B cell (primary cell): ENCODE data around the gene CAPN3. TPM values are rescaled to one million over a fixed set of nuclear protein-coding genes. Genes with fewer than 3 reads are reported as not detected.

Experiments used
- ATAC-seq: fragments of 200-7000 bp; cut with Tn5 transposase; one replicate; pipeline ENCODE4 v1.10.0; 2021; ENCODE audit warnings: low read depth, mild to moderate bottlenecking, moderate number of reproducible peaks, moderate library complexity
- CTCF ChIA-PET: fragments of 350-600 bp; sonication (Branson Sonifier 250); formaldehyde crosslinking; loops from one replicate; lab custom pipeline; 2021; ENCODE audit warnings: antibody characterized with exemption, inconsistent platforms; lab: Charles Lee
- POLR2A ChIA-PET: fragments of 350-600 bp; sonication (Branson Sonifier 250); formaldehyde crosslinking; loops from one replicate; lab custom pipeline; 2021; ENCODE audit warnings: antibody characterized with exemption; lab: Charles Lee
- DNase-seq: peaks from one replicate; pipeline ENCODE4 v3.0.0; 2013
- H2AFZ ChIP-seq: 2 replicates; pipeline ENCODE4 v1.6.1; 2012; ENCODE audit warnings: mild to moderate bottlenecking, low read depth, low read length; ENCODE audit not compliant: insufficient read depth, poor library complexity, severe bottlenecking
- H3K27ac ChIP-seq, 2 donors: 1 replicate in 1 of 2; 2 replicates in 1 of 2; pipeline ENCODE4 v1.5.1; 2012 to 2013; ENCODE audit warnings: low read length in 2 of 2, mild to moderate bottlenecking in 2 of 2, moderate library complexity in 1 of 2
- H3K27me3 ChIP-seq, 4 experiments: fragments of 200-600 bp in 1 of 4; sonication (generic) in 1 of 4; replicated peaks in 1 of 4; 1 replicate in 2 of 4; 2 replicates in 2 of 4; pipeline versions ENCODE4 v1.6.1 to v1.7.0; 2013 to 2016; ENCODE audit warnings: low read length in 3 of 4, mild to moderate bottlenecking in 2 of 4, mixed read lengths in 1 of 4, moderate library complexity in 1 of 4; ENCODE audit not compliant: insufficient read depth in 4 of 4, control insufficient read depth in 3 of 4; ENCODE audit errors: control extremely low read depth in 1 of 4
- H3K36me3 ChIP-seq, 2 experiments: replicated peaks in 1 of 2; 1 replicate in 1 of 2; 2 replicates in 1 of 2; pipeline versions ENCODE4 v1.6.1 to v1.7.1; 2013; ENCODE audit warnings: low read length in 1 of 2; ENCODE audit not compliant: insufficient read depth in 2 of 2, control insufficient read depth in 1 of 2; ENCODE audit errors: control extremely low read depth in 1 of 2, extremely low read depth in 1 of 2
- H3K4me1 ChIP-seq, 2 donors: fragments of 200-600 bp in 1 of 2; sonication (generic) in 1 of 2; 1 replicate in 1 of 2; 2 replicates in 1 of 2; pipeline versions ENCODE4 v1.5.1 to v1.6.1; 2013 to 2017; ENCODE audit warnings: low read length in 2 of 2; ENCODE audit not compliant: control insufficient read depth in 2 of 2, insufficient read depth in 2 of 2
- H3K4me2 ChIP-seq: replicated peaks from 2 replicates; pipeline ENCODE3; 2012; ENCODE audit warnings: mild to moderate bottlenecking, low read depth, low read length; ENCODE audit not compliant: poor library complexity, severe bottlenecking
- H3K4me3 ChIP-seq, 5 experiments: fragments of 200-600 bp in 1 of 5; sonication (generic) in 1 of 5; 1 replicate in 3 of 5; 2 replicates in 2 of 5; pipeline versions ENCODE4 v1.5.1 to v1.7.0; 2011 to 2016; ENCODE audit warnings: low read length in 4 of 5, mild to moderate bottlenecking in 4 of 5, low read depth in 2 of 5, control low read depth in 1 of 5, moderate library complexity in 1 of 5; ENCODE audit not compliant: insufficient read depth in 1 of 5; ENCODE audit errors: control extremely low read depth in 1 of 5, extremely low read depth in 1 of 5
- H3K79me2 ChIP-seq: fragments of 200-600 bp; sonication (generic); one replicate; pipeline ENCODE4 v1.6.0; 2016; ENCODE audit warnings: low read length; ENCODE audit not compliant: control insufficient read depth, insufficient read depth
- H3K9ac ChIP-seq: fragments of 200-600 bp; sonication (generic); 2 replicates; pipeline ENCODE4 v1.6.1; 2017; ENCODE audit warnings: mild to moderate bottlenecking, low read length, moderate library complexity
- H3K9me3 ChIP-seq, 3 donors: one replicate each; pipeline versions ENCODE4 v1.6.1 to v1.7.1; 2013; ENCODE audit warnings: low read length in 2 of 3; ENCODE audit not compliant: control insufficient read depth in 2 of 3, insufficient read depth in 1 of 3; ENCODE audit errors: control extremely low read depth in 1 of 3
- H4K20me1 ChIP-seq: 2 replicates; pipeline ENCODE4 v1.6.0; 2012; ENCODE audit warnings: mild to moderate bottlenecking, low read length; ENCODE audit not compliant: insufficient read depth, control insufficient read depth, poor library complexity, severe bottlenecking
- H3K27ac Mint-ChIP-seq: one replicate; pipeline ENCODE4 v1.8.0; 2021; ENCODE audit warnings: mixed read lengths
- H3K27me3 Mint-ChIP-seq: one replicate; pipeline ENCODE4 v1.8.0; 2021; ENCODE audit warnings: mixed read lengths
- H3K4me1 Mint-ChIP-seq: one replicate; pipeline ENCODE4 v1.8.0; 2021; ENCODE audit warnings: mixed read lengths
- H3K4me3 Mint-ChIP-seq: one replicate; pipeline ENCODE4 v1.8.0; 2021; ENCODE audit warnings: mixed read lengths
- H3K9me3 Mint-ChIP-seq: one replicate; pipeline ENCODE4 v1.8.0; 2022; ENCODE audit warnings: mixed read lengths; ENCODE audit not compliant: insufficient read depth
- EZH2 ChIP-seq: IDR thresholded peaks from 2 replicates; pipeline ENCODE4 v1.6.1; 2012; ENCODE audit warnings: borderline replicate concordance, low read depth, mild to moderate bottlenecking, moderate library complexity, low read length; ENCODE audit not compliant: insufficient read depth, poor library complexity, severe bottlenecking
- WGBS: methylation state at CpG from one replicate; pipeline ENCODE4 v1.1.5; 2013; ENCODE audit warnings: missing lambda C conversion rate; ENCODE audit not compliant: insufficient coverage; 5-methylcytosine and 5-hydroxymethylcytosine counted together
- intact Hi-C: fragments of 100-400 bp; cut with micrococcal nuclease; formaldehyde crosslinking; loops from one replicate; pipeline ENCODE4 v1.10.0; 2022
- polyA plus RNA-seq: library from polyadenylated mRNA; depleted of rRNA; stranded (reverse); fragments of >200 nt; gene quantifications from 2 replicates; pipeline ENCODE4 v1.2.3, GENCODE V29; 2012
- total RNA-seq, 2 donors: library from RNA; stranded (reverse); fragments of 120-200 nt in 1 of 2; gene quantifications; 1 replicate in 1 of 2; 2 replicates in 1 of 2; pipeline versions ENCODE4 v1.2.3 to v1.2.4, GENCODE V29; 2013 to 2022
- TF ChIP-seq, protein P1 (sequence below): fragments of 200-600 bp; IDR thresholded peaks from one replicate; pipeline ENCODE4 v1.8.0; 2022; ENCODE audit warnings: antibody characterized with exemption, mild to moderate bottlenecking

The CAPN3 gene
- total and polyA plus RNA-seq, 2 donors (not counting 1 experiment from before 2014, with no cell fraction given): 41.7 to 143 TPM

DNA sequence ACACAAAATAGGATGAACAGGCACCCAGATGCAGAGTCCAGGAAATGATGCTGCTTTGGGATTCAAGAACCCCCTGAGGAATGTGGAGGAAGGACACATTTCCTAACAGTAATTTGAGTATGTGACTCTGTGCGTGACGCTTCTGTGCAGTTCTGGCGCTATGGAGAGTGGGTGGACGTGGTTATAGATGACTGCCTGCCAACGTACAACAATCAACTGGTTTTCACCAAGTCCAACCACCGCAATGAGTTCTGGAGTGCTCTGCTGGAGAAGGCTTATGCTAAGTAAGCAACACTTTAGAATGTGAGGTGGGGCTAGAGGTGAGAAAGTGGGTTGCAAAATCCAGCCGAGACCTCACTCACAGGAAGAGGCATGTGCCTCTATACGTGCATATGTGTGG is 28.3 kb downstream of the CAPN3 start:
- H3K4me1 Mint-ChIP-seq: no peaks in the 10 kb centered on the region
- Histone ChIP-seq H3K4me3 (no peak overlapping the region), H3K9ac (no peak overlapping the region), H3K36me3 (peaks cover 0 to 21% of the 10 kb centered on the region in 2 experiments), H3K4me2 (no peak overlapping the region), H3K27ac (no peak overlapping the region), H3K79me2 (no peaks in the 10 kb centered on the region), H3K27me3 (no peaks in the 10 kb centered on the region), H3K9me3 (no peaks in the 10 kb centered on the region), H3K4me1 (no peaks in the 10 kb centered on the region), H4K20me1 (no peaks in the 10 kb centered on the region), H2AFZ (no peak overlapping the region)
- ATAC-seq: no peak
- no peak overlapping the region for H3K27ac Mint-ChIP-seq
- H3K27me3 Mint-ChIP-seq: no peaks in the 10 kb centered on the region
- H3K4me3 Mint-ChIP-seq: no peak overlapping the region
- WGBS: 18% methylated on average over 4 of the region's 8 CpGs
- TF ChIP-seq EZH2: no peak
- TF ChIP-seq, protein P1, sequence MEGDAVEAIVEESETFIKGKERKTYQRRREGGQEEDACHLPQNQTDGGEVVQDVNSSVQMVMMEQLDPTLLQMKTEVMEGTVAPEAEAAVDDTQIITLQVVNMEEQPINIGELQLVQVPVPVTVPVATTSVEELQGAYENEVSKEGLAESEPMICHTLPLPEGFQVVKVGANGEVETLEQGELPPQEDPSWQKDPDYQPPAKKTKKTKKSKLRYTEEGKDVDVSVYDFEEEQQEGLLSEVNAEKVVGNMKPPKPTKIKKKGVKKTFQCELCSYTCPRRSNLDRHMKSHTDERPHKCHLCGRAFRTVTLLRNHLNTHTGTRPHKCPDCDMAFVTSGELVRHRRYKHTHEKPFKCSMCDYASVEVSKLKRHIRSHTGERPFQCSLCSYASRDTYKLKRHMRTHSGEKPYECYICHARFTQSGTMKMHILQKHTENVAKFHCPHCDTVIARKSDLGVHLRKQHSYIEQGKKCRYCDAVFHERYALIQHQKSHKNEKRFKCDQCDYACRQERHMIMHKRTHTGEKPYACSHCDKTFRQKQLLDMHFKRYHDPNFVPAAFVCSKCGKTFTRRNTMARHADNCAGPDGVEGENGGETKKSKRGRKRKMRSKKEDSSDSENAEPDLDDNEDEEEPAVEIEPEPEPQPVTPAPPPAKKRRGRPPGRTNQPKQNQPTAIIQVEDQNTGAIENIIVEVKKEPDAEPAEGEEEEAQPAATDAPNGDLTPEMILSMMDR: no peak
- CTCF ChIA-PET: no interaction called here
- intact Hi-C loops: no loop called here
- POLR2A ChIA-PET: interaction anchor here (0.7 kb wide), 1 partner anchor 13 kb away, joined by 3 read pairs; no protein-coding TSS in a partner anchor
- no peak for DNase-seq
- no peaks in the 10 kb centered on the region for H3K9me3 Mint-ChIP-seq

DNA sequence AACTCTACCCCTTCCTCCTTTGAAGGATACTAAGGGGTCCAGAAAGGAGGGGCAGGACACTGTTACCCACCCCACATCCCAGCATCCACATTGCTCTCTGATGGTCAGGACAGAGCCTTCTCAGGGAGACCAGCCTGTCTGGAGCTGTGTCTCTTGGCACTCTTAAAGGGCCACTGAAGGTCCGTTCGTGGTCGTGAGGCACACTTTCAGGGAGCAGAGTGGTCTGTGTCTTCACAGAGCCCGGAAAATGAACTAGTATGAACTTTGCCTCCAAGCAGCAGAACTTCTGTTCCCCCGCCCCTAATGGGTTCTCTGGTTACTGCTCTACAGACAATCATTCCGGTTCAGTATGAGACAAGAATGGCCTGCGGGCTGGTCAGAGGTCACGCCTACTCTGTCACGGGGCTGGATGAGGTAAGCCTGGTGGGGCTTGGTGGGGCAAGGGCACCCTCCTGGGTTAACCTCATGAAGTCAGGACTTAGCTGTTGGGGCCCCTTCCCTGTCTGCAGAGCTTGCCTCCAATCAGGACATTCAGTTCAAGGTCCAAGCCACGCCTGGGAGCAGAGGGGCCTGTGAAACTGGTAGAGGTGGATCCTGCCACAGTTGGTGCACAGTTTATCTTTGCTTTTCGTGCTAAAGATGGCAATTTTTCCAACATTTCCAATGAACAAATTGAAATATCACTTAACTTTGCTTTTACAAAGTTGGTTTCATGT is 33.2 kb downstream of the CAPN3 start:
- TF ChIP-seq, protein P1: no peak
- no peak for TF ChIP-seq EZH2
- Histone ChIP-seq H3K36me3 (peaks cover 0 to 9% of the 10 kb centered on the region in 2 experiments), H3K27me3 (no peaks in the 10 kb centered on the region), H3K9me3 (no peaks in the 10 kb centered on the region), H3K4me3 (no peak overlapping the region), H4K20me1 (no peaks in the 10 kb centered on the region), H3K27ac (no peak overlapping the region), H3K9ac (no peak overlapping the region), H2AFZ (no peak overlapping the region), H3K79me2 (no peaks in the 10 kb centered on the region), H3K4me2 (no peak overlapping the region), H3K4me1 (no peaks in the 10 kb centered on the region)
- Mint-ChIP-seq H3K9me3 (no peaks in the 10 kb centered on the region), H3K4me1 (no peaks in the 10 kb centered on the region), H3K4me3 (no peak overlapping the region), H3K27me3 (no peaks in the 10 kb centered on the region), H3K27ac (no peak overlapping the region)
- ChIA-PET CTCF (no interaction called here), POLR2A (no interaction called here)
- DNase-seq (no peak), ATAC-seq (no peak)
- intact Hi-C loops: no loop called here
- WGBS: 98% methylated on average over 10 of the region's 11 CpGs
